GM18507 (cell line): ENCODE measurements around the gene CDKAL1.

Experiments
- DNase-seq: peaks from one replicate; pipeline ENCODE4 v3.0.0; 2011; ENCODE audit warnings: low read depth; ENCODE audit not compliant: insufficient read length; ENCODE audit errors: extremely low spot score
- FAIRE-seq: peaks from 2 replicates; lab custom pipeline; 2011; peaks lifted over from hg19 to GRCh38; lab: Jason Lieb, UNC

The CDKAL1 gene

DNA sequence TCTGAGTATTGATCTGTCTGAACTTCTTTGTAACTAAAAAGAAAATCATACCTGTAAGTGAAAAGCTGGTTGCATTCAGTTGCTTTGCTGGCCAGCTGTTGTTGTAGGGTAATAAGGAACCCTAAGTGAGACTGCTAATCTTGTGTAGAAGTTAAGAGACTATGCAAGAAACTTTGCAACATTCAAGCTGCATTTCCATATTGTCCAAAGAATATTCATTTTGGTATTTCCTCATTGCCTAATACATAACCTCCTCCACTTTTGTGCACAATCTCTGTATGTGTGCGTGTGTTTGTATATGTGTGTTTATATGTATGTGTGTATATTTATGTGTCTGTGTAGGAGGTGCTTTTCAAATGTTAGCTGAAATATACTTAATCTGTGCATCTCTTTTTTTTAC is 414.9 kb downstream of the CDKAL1 start:
- DNase-seq (no peak), FAIRE-seq (no peak)

DNA sequence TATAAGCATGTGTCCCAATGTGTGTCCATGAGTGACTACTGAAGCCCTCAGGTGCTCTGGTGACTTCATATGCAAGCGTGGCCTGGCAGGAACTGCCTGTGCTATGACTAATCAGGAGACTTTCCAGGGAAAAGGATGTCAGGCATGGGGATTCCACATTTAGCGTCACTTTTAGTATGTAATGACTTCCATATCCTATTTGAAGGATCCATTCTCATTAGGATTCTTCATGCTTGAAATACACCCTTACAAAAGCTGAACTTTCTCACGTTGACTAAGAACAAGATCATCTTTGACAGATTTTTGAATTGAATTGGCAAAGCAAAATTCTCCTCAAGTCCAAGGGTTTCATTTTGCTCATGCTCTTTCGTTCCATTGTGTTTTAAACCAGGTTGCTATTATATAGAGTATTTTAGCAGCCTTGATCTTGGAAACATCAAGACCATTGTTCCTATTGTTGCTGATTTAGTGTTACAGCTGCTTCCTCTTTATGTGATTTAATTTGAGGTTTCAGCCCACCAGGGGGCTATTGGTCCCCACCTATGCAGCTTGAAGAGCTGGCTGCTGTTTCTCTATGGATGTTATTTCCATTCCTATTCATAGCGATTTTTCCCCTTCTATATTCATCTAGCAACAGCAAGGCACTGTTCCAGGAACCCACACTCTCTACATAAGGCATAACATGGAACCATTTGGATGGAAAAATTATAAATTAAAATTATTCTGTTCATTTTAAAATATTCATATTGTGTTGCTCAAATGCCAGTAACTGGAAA is 418.6 kb downstream of the CDKAL1 start:
- DNase-seq (no peak), FAIRE-seq (no peak)

DNA sequence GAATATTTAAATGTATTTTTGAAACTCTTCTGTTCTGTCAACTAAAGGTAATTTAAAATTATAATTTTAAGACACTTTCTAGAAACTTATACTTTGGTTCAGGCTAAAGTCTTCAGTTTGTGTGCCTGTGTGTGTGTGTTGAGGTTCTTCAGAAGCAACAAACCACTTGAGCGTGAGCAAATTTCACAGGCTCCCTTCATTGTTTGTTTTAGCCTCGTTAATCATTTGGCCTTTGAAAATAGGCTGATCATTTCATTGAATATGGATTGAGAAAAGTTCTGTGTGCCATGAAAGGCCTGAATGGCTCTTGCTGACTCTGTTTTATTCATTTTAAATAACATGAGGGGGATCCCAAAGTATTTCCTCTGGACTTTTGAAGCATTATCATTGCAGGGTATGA is 420.1 kb downstream of the CDKAL1 start:
- FAIRE-seq (no peak), DNase-seq (no peak)

DNA sequence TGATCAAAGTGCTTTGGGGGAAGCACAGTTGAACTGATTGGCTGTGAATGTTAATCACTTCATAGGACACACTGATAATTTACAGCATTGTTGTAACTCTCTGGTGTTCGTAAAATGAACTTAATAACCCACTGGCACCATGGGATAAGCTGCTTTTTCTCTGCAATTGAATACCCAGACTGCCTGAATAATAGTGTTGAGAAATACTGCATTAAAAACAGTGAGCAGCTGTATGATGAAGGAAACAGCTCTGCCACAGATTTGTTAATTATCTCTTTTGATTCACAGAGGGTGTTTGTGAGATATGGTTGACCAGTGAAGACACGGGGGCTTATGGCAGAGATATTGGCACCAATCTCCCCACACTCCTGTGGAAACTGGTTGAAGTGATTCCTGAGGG is 420.9 kb downstream of the CDKAL1 start:
- FAIRE-seq (no peak), DNase-seq (no peak)

DNA sequence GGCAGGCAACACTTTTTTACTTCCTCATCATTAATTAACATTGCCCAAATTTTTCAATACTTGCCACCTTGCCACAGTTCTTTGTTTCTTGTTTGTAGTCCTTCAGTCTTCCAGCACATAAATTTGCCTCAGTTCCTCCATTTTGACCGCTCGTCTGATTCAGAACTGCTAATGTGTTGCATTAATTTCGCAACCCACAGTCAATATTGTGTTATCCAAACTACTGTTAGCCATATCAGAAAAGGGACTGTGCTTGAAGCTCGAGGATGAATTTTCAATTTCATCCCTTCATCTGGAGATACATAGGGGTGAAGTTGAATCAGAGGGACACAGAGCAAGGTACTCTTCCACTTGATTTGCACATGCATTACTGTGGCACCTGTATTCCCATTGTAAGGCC is 421.5 kb downstream of the CDKAL1 start:
- FAIRE-seq = no peak
- DNase-seq = no peak

DNA sequence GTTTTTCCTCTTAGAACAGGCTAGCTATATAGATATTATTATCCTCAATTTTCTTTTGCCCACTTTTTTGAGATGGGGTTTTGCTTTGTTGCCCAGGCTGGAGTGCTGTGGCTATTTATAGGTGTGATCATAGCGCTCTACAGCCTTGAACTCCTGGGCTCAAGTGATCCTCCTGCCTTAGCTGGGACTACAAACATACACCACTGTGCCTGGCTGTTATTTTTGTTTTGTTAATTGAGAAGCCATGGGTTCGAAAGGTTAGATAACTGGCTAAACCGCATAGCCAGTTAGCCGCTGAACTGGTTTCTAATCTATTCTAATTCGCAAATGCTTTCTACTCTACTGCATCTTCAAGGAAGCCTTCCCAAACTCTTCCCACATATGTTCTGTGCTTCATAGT is 425.8 kb downstream of the CDKAL1 start:
- FAIRE-seq (no peak), DNase-seq (no peak)

DNA sequence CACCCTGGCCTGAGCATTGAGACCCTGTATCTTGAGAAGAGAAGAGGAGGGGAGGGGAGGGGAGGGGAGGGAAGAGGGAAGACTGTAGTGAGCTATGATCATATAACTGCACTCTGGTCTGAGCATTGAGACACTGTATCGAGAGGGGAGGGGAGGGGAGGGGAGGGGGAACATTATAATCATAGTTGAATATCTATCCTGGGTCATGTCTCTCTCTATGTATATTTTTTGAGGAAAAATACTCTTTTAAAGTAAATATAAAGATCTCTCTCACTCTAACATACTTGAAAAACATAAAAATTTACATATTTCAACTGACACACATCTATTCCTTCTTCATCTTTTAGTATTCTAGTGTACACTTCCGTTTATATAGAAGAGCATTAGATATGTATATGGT is 431.0 kb downstream of the CDKAL1 start:
- DNase-seq (no peak), FAIRE-seq (no peak)

DNA sequence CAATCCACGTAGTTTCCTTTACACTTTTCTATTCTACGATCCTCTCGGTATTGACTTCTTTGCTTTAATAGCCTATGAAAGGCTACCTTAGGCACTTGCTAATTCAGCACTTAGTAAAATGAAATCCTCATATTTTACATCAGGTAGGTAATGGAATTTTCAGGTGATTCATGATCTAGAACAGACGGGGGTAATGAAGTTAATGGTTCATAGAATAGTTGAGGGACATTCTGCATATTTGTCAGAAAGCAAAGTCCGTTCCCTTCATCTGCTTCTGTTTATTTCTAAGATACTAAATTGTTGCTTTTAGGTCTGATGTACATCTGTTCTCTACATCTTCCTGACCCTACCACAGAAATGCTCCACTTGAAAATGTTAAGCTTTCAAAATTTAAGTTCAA is 431.7 kb downstream of the CDKAL1 start:
- no peak for DNase-seq
- FAIRE-seq = peak; percentile 36

DNA sequence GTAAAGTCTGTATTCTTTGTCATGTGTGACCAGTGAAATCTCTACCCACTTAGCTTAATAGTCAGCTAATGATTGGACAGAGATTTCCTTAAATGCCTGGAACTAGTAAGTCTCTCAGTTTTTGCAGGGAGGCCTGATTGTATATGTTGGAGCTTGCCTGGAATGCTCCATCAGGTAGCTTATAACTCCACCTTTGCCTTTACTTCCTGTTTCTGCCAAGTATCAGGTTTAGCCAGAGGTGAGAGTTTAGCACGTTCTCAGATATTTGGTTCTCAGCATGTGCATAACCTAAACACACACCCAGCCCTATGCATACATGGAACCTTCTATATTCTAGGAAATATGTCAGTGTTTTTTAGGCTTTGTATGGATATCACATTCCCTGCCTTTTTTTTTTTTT is 435.3 kb downstream of the CDKAL1 start:
- FAIRE-seq (no peak), DNase-seq (no peak)

DNA sequence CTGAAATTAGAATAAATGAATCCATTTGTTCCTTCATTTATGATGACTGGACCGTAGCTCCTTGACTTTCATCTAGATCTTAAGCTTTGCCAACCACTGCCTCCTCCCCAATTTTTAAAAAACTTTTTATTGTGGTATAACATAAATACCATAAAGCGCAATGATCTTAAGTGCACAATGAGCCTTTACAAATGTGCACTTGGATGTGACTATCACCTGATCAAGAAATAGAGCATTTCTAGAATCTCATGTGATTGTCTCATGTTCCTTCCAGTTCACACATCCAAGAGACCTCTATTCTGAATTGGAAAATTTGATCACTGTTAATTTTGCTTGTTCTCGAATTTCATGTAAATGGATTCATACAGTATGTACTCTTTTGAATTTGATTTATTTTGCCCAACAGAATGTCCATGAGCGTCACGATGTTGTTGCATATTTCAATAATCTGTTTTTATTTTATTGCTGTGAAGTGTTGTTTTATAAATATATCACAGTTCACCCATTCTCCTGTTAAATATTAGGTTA is 442.2 kb downstream of the CDKAL1 start:
- no peak for FAIRE-seq
- DNase-seq = no peak

DNA sequence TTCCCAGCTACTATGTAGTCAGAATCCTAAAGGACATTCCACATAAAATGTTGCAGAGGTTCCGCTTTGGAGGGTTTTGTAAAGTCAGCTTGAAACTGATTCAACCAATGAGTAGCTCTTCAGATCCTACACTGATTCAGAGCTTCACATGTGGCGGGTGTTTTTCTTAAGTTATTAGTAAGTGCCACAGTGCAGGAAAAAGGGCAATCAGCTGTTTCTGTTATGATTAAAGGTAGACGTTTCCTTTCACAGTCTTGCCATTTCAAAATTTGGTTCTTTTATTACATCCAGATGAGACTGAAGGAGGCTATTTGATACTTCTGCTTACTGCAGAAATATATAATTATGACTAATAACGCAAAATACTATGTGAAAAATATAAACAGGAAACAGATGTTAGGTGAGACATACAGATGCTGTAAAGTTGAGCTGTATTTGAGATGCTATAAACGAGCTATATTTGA is 443.9 kb downstream of the CDKAL1 start:
- DNase-seq = no peak

DNA sequence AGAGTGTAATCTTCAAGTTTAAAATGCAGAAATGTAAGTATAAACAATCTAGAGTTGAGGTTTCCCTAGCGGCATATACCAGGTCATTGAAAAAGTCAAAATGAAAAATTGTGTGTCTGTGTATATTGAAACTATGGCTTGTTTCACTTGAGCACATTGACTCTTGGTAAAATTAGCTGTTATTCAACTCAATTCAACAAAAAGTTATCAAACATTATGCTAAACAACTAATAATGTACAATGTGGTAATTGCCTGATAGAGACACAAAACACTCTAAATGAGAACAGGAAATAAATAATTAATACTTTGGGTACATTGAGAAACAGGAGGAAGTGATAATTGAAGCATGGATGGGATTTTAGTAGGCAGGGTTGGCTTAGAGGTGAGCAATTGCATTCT is 444.8 kb downstream of the CDKAL1 start:
- DNase-seq (no peak), FAIRE-seq (peak; percentile 26)

More for the DNA sequence above, 443.9 kb downstream of the CDKAL1 start:
- peak; percentile 42 for FAIRE-seq

DNA sequence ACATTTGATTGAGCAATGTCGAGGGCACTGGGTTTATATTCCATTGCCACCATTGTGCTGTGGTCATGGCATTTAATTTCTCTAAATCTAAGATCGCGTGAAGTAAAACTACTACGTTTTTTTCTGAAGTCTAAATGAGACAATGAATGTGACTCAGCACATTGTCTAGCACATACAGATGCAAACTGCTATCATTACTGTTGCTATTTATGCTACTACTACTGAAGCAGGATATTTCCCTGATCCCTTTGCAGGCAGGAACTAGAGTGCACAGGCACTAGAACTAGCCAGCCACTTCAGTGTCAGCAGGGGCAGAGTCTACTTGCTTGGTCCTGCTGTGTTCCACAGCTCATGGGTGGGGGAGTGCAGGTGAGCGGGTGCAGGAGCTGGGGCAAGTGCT is 449.7 kb downstream of the CDKAL1 start:
- DNase-seq (no peak), FAIRE-seq (no peak)

DNA sequence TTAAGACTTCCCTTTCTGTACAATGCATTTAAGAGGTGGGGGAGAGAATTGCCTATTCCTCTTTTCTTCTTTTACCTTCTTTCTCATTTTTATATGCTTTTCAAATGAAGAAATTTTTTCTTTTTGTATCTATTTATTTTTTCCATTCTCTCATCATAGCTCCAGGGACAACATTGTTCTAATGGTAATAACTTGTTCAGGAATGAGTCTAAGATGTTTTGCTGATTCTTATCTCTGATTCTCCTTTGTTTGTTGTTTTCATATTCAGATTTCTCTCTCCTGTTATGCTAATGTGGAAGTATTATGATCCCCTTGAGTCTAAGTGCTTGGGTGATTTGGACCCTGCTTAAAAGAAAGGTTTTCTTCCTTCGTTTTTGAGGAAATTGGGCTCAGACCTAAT is 451.6 kb downstream of the CDKAL1 start:
- FAIRE-seq (no peak), DNase-seq (no peak)

DNA sequence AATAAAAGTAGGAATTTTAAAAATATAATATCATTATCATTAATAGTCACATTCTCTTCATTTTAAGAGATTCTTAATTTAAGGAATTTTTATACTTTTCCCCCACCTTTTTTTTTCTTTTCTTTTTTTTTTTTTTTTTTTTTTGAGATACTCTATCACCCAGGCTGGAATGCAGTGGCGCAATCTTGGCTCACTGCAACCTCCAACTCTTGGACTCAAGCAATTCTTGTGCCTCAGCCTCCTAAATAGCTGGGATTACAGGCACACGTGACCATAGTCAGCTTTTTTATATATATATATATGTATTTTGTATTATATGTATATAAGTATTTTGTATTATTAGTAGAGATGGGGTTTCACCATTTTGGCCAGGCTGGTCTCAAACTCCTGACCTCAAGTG is 457.7 kb downstream of the CDKAL1 start:
- FAIRE-seq (no peak), DNase-seq (no peak)

DNA sequence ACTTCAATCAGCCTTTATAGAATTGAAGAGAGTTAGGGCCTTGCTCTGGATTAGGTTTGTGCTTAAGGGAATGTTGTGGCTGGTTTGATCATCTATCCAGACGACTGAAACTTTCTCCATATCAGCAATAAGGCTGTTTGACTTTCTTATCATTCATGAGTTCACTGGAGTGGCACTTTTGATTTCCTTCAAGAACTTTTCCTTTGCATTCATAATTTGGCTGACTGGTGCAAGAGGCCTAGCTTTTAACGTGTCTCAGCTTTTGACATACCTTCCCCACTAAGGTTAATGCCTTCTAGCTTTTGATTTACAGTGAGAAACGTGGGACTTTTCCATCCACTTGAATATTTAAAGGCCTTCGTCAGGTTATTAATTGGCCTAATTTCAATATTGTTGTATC is 461.8 kb downstream of the CDKAL1 start:
- FAIRE-seq = no peak
- DNase-seq = no peak

DNA sequence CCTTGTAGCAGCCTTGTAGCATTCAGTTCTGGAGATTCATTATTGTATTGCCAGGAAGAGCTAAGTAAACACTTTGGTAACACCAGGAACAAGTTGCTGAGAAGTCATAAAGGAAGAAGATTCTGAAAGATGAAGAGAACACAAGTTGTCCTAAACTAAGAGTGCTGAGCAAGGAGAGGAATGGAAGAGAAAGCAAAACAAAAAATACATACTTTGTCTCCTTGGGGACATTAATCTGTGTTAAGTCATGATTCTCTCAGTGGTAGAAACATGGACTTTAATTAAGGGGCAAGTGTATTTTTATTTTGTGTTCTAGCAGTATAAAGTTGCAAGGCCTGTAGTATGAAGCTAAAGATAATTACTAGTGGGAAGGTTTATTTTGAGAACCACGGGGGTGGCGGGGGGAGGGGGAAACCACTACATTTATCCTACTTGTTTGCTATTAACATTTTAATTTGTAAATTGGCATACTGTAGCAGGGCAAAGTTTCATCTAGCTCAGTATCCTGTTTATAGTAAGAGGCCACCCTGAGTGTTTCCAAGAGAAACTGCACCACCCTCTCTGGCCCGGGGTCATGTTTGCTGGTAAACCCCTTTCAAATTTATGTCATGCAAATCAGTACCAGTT is 463.0 kb downstream of the CDKAL1 start:
- no peak for FAIRE-seq
- DNase-seq = no peak

DNA sequence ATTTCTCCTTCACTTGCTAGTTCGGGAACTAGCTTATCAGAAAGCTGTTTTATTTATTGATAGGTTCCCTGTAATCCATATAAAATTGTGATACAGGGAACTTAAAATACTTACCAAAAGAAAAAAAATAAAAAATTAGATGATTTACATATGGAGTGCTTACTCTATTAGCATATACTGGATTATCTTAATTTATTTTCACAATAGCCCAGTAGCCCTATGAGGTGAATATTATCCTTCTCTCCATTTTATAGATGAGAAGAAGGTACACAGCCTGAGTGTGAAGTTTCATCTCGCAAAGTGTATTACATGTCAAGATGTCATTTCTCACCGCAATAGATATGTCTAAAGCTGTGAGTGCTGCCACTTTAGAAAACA is 463.5 kb downstream of the CDKAL1 start:
- DNase-seq = no peak
- FAIRE-seq = no peak

DNA sequence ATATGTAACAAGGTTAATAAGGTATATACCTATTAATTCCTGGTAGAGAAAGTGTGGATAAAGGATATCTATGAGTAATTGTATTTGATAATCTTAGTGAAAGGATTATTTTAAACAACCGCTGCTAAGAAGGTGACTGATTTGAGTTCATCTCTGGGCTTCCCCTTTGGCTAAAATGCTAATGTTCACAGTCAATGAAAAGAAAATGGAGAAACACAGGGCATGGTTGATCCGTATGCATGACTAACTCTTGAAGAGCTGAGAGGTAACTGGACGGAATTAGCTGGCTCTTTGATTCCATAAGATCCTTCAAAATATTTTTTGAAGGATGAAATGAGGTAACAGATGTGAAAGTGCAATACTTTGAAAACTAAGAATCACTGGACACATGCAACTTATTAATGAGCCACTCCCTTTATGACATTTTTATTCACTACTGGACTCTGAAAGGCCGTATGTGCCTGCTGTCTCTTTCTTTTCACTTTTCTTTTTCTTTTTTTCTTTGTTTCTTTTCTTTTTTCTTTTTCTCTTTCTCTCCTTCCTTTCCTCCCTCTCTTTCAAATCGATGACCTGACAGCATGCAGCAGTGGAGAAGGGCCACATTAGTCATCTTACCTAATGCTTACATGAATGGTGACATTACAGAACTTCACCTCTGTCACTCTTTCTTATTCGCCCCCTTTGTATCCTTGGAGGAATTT is 464.6 kb downstream of the CDKAL1 start:
- FAIRE-seq = no peak
- DNase-seq = no peak

DNA sequence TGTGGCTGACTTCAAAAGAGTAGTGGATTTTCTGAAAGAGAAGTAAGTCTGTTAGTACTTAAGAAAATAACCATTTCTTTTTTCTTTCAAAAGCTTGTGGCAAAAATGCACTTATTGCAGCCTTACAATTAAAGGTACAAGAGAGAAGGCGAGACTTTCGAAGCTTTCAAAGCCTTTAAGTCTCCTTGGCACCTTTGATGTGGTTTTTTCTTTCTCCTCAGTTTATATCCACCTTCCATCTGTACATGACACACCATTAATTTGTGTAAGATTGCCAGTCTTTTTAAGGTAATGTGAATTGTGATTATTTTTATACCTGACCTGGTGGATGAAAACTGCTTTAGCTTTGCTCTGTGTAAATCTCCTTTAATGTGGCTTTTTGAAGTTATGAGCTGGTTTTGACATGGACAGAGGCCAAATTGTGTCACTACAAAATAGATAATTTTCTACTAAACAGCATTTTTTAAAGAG is 466.1 kb downstream of the CDKAL1 start:
- FAIRE-seq (no peak), DNase-seq (no peak)
